Gastrocnemius medialis (tissue), 4 donors: ENCODE data around the gene AMMECR1. TPM values are rescaled to one million over a fixed set of nuclear protein-coding genes. Genes with fewer than 3 reads are reported as not detected.

Experiments used
- ATAC-seq, 2 donors: fragments of 150-250 bp; one replicate each; pipeline ENCODE4 v1.9.1; 2016
- DNase-seq, 2 donors: peaks; one replicate each; pipeline ENCODE4 v3.0.0-alpha.2; 2019
- H3K27ac ChIP-seq, 4 donors: fragments of 200-600 bp; sonication (generic); 1 replicate in 1 of 4; 2 replicates in 3 of 4; pipeline ENCODE4 v1.5.1; 2016 to 2018; ENCODE audit warnings: mild to moderate bottlenecking in 2 of 4, moderate library complexity in 1 of 4
- H3K27me3 ChIP-seq, 3 donors: fragments of 200-600 bp; sonication (generic) in 2 of 3; 1 replicate in 1 of 3; 2 replicates in 2 of 3; pipeline versions ENCODE4 v1.5.1 to v1.6.0; 2016 to 2019; ENCODE audit warnings: mild to moderate bottlenecking in 1 of 3, moderate library complexity in 1 of 3
- H3K36me3 ChIP-seq, 2 donors: fragments of 200-600 bp; sonication (generic) in 1 of 2; one replicate each; pipeline ENCODE4 v1.5.1; 2017 to 2018
- H3K4me1 ChIP-seq, 2 donors: fragments of 200-600 bp; sonication (generic) in 1 of 2; one replicate each; pipeline ENCODE4 v1.5.1; 2016 to 2017; ENCODE audit warnings: mild to moderate bottlenecking in 2 of 2
- H3K4me3 ChIP-seq, 4 donors: fragments of 200-600 bp; sonication (generic) in 3 of 4; 1 replicate in 1 of 4; 2 replicates in 3 of 4; pipeline ENCODE4 v1.5.1; 2016 to 2019; ENCODE audit warnings: mild to moderate bottlenecking in 2 of 4
- H3K9me3 ChIP-seq, 3 donors: fragments of 200-600 bp; sonication (generic) in 2 of 3; 1 replicate in 1 of 3; 2 replicates in 2 of 3; pipeline ENCODE4 v1.5.1; 2016 to 2019
- CTCF ChIP-seq, 5 experiments: fragments of 450-650 bp in 3 of 5; fragments of 200-600 bp in 2 of 5; sonication (generic) in 2 of 5; IDR thresholded peaks in 4 of 5; conservative IDR thresholded peaks in 1 of 5; 1 replicate in 4 of 5; 2 replicates in 1 of 5; pipeline ENCODE4 v1.5.1; 2016 to 2019; ENCODE audit warnings: antibody characterized with exemption in 5 of 5, mild to moderate bottlenecking in 3 of 5, moderate library complexity in 3 of 5
- POLR2A ChIP-seq, 2 donors: fragments of 450-650 bp; IDR thresholded peaks; one replicate each; pipeline ENCODE4 v1.6.1; 2017; ENCODE audit warnings: antibody characterized with exemption in 2 of 2, mild to moderate bottlenecking in 2 of 2, moderate library complexity in 2 of 2
- in situ Hi-C, 4 donors: fragments of 200-750 bp; cut with MboI; loops; one replicate each; pipeline versions ENCODE4 v1.15.0 to v1.8.0; 2017; ENCODE audit warnings: low sequenced_read_pairs in 4 of 4
- intact Hi-C: fragments of 100-400 bp; cut with DNase I; formaldehyde crosslinking; loops from one replicate; pipeline ENCODE4 v1.15.1; 2023; ENCODE audit warnings: low total_unique reads
- total RNA-seq, 4 donors: library from RNA; depleted of rRNA; stranded (reverse); fragments of >200 nt; gene quantifications; one replicate each; pipeline versions ENCODE4 v1.1.0 to v1.2.3, GENCODE V29; 2016

The AMMECR1 gene
- total RNA-seq, 4 donors from 2014 or later = 1.2 to 2.6 (median 1.9) TPM

DNA sequence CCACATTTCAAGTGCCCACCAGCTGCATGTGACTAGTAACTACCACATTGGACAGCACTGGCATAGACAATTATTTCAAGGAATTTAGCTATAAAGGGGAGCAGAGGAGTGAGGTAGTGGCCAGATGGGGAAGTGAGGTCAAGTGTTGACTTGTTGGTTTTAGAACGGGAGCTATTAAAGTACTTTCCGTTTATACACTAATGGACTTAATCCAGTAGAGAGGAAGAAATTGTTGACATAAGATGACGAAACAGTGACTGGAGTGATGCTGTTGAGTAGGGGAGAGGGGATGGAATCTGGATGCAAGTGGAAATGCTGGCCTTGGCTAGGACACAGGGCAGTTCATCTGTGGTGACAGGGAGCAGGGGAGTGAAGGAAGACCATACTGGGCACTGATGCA, 154.4 kb downstream of the AMMECR1 start:
- no peak for ATAC-seq
- intact Hi-C loops = loop anchor here (5.0 kb wide), 1 partner anchor 154 kb away; the partner anchor contains the start of gene AMMECR1
- Histone ChIP-seq H3K27ac (no peak overlapping the region), H3K36me3 (no peaks in the 10 kb centered on the region), H3K27me3 (no peaks in the 10 kb centered on the region), H3K4me3 (no peak overlapping the region), H3K9me3 (no peaks in the 10 kb centered on the region), H3K4me1 (peaks cover 4 to 13% of the 10 kb centered on the region in 2 donors)
- TF ChIP-seq CTCF (IDR thresholded peaks at IDR 0.05 in 4 of 5, conservative IDR thresholded peaks at IDR 0.05 in 1 of 5) = no peak
- TF ChIP-seq POLR2A (IDR thresholded peaks at IDR 0.05) = no peak
- DNase-seq = no peak
- in situ Hi-C loops = loop anchor here in 2 of 4 donors (5.0 to 25.0 kb wide), 2 partner anchors 244 to 451 kb away; no protein-coding TSS in a partner anchor

GRCh38 chrX:110162867-110163266, 155.0 kb downstream of the AMMECR1 start:
- intact Hi-C loops = loop anchor here (5.0 kb wide), 1 partner anchor 154 kb away; the partner anchor contains the start of gene AMMECR1
- H3K4me1 ChIP-seq = peaks cover 4 to 13% of the 10 kb centered on the region in 2 donors
- no peaks in the 10 kb centered on the region for H3K36me3 ChIP-seq
- H3K4me3 ChIP-seq = no peak overlapping the region
- H3K27ac ChIP-seq = peak overlapping the region in 1 of 4 donors; percentile 29
- ATAC-seq (no peak), DNase-seq (no peak)
- H3K9me3 ChIP-seq = no peaks in the 10 kb centered on the region
- TF ChIP-seq CTCF (IDR thresholded peaks at IDR 0.05 in 4 of 5, conservative IDR thresholded peaks at IDR 0.05 in 1 of 5) = no peak
- in situ Hi-C loops = loop anchor here in 2 of 4 donors (5.0 to 25.0 kb wide), 2 partner anchors 244 to 451 kb away; no protein-coding TSS in a partner anchor
- no peaks in the 10 kb centered on the region for H3K27me3 ChIP-seq

GRCh38 chrX:110162131-110162530, 155.8 kb downstream of the AMMECR1 start:
- no peak overlapping the region for H3K4me3 ChIP-seq
- intact Hi-C loops (loop anchor here (5.0 kb wide), 1 partner anchor 155 kb away; the partner anchor contains the start of gene AMMECR1), in situ Hi-C loops (loop anchor here in 2 of 4 donors (5.0 to 25.0 kb wide), 2 partner anchors 245 to 450 kb away; no protein-coding TSS in a partner anchor)
- H3K36me3 ChIP-seq = no peaks in the 10 kb centered on the region
- peak overlapping the region in 1 of 4 donors; percentile 59 for H3K27ac ChIP-seq
- H3K27me3 ChIP-seq = no peaks in the 10 kb centered on the region
- DNase-seq = no peak
- no peaks in the 10 kb centered on the region for H3K9me3 ChIP-seq
- no peak for ATAC-seq
- TF ChIP-seq POLR2A (IDR thresholded peaks at IDR 0.05) (no peak), CTCF (IDR thresholded peaks at IDR 0.05 in 4 of 5, conservative IDR thresholded peaks at IDR 0.05 in 1 of 5) (no peak)
- peaks cover 5 to 13% of the 10 kb centered on the region in 2 donors for H3K4me1 ChIP-seq

DNA sequence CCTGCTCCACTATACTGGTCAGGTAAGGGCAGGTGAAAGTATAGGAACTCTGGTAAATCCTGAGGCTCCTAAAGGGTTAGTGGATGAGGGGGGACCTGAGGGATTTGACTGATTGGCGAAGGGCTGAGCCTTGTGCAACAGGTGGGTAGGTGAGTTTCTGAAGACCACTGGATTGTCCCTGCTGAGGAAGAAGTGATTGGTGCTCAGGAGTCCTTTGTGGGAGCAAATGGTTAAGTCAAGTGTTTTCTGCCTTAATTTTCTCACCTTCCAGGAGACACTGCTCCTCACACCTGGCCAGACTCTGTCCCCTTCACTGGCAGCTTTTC, 156.6 kb downstream of the AMMECR1 start:
- Histone ChIP-seq H3K27me3 (no peaks in the 10 kb centered on the region), H3K36me3 (no peaks in the 10 kb centered on the region), H3K4me3 (no peak overlapping the region), H3K27ac (peak overlapping the region; percentile 59 to 64 (median 60)), H3K9me3 (no peaks in the 10 kb centered on the region), H3K4me1 (peaks cover 13% of the 10 kb centered on the region in 2 donors)
- no peak for TF ChIP-seq POLR2A (IDR thresholded peaks at IDR 0.05)
- TF ChIP-seq CTCF (IDR thresholded peaks at IDR 0.05 in 4 of 5, conservative IDR thresholded peaks at IDR 0.05 in 1 of 5) = no peak
- intact Hi-C loops (loop anchor here (5.0 kb wide), 1 partner anchor 156 kb away; the partner anchor contains the start of gene AMMECR1), in situ Hi-C loops (loop anchor here in 2 of 4 donors (5.0 to 25.0 kb wide), 2 partner anchors 246 to 449 kb away; no protein-coding TSS in a partner anchor)
- ATAC-seq (no peak), DNase-seq (no peak)
